IMR-90 (cell line): ENCODE measurements around the gene ERBB4. TPM values are rescaled to one million over a fixed set of nuclear protein-coding genes. Genes with fewer than 3 reads are reported as not detected.

Source experiments
- ATAC-seq: fragments of 200-7000 bp; cut with Tn5 transposase; 2 replicates; pipeline ENCODE4 v1.9.1; 2020; ENCODE audit warnings: low read depth, mild to moderate bottlenecking, moderate library complexity
- BruUV-seq: library from RNA; stranded (reverse); fragments of 400-500 nt; replicated peaks from 2 replicates; lab custom pipeline; 2021; lab: Mats Ljungman, UMichigan
- CTCF ChIA-PET: fragments of 300-600 bp; formaldehyde crosslinking; extraction: SDS; loops from one replicate; lab custom pipeline; 2021; ENCODE audit warnings: antibody characterized with exemption; lab: Yijun Ruan, JAX
- POLR2A ChIA-PET: fragments of 300-600 bp; sonication (Branson Sonifier 250); formaldehyde crosslinking; loops from one replicate; lab custom pipeline; 2022; ENCODE audit warnings: antibody characterized with exemption; ENCODE audit not compliant: unreplicated experiment; lab: Charles Lee
- DNase-seq: peaks from one replicate; pipeline ENCODE4 v3.0.0; 2013
- H2AFZ ChIP-seq: replicated peaks from 2 replicates; pipeline ENCODE3; 2013; ENCODE audit warnings: low read length, mild to moderate bottlenecking; ENCODE audit not compliant: poor library complexity
- H2AK5ac ChIP-seq: 2 replicates; pipeline ENCODE4 v1.6.1; 2013; ENCODE audit warnings: low read depth, low read length, inconsistent platforms
- H2AK9ac ChIP-seq: replicated peaks from 2 replicates; pipeline ENCODE3; 2013; ENCODE audit warnings: mild to moderate bottlenecking, low read depth, low read length, moderate library complexity; ENCODE audit not compliant: poor library complexity
- H2BK120ac ChIP-seq: 2 replicates; pipeline ENCODE4 v1.6.1; 2013; ENCODE audit warnings: low read depth, low read length, inconsistent platforms
- H2BK15ac ChIP-seq: 3 replicates; pipeline ENCODE4 v1.6.1; 2013; ENCODE audit warnings: low read depth, low read length, inconsistent platforms
- H2BK20ac ChIP-seq: 2 replicates; pipeline ENCODE4 v1.6.1; 2013; ENCODE audit warnings: low read depth, mild to moderate bottlenecking, inconsistent platforms, low read length, moderate library complexity
- H2BK5ac ChIP-seq: 2 replicates; pipeline ENCODE4 v1.6.1; 2013; ENCODE audit warnings: mild to moderate bottlenecking, low read depth, low read length, inconsistent platforms; ENCODE audit not compliant: poor library complexity, severe bottlenecking
- H3K14ac ChIP-seq: replicated peaks from 2 replicates; pipeline ENCODE4 v1.6.1; 2013; ENCODE audit warnings: low read depth, low read length, inconsistent platforms
- H3K18ac ChIP-seq: 2 replicates; pipeline ENCODE4 v1.6.1; 2013; ENCODE audit warnings: low read depth, low read length, control low read depth
- H3K23ac ChIP-seq: 2 replicates; pipeline ENCODE4 v1.6.1; 2013; ENCODE audit warnings: low read depth, low read length, inconsistent platforms
- H3K27ac ChIP-seq: 2 replicates; pipeline ENCODE4 v1.5.1; 2013; ENCODE audit warnings: mild to moderate bottlenecking, control low read depth, low read length; ENCODE audit not compliant: insufficient read depth
- H3K27me3 ChIP-seq: 2 replicates; pipeline ENCODE4 v1.6.1; 2013; ENCODE audit warnings: low read length; ENCODE audit not compliant: control insufficient read depth, insufficient read depth
- H3K36me3 ChIP-seq: 2 replicates; pipeline ENCODE4 v1.6.1; 2013; ENCODE audit warnings: low read length, mixed read lengths; ENCODE audit not compliant: control insufficient read depth, insufficient read depth
- H3K4ac ChIP-seq: 2 replicates; pipeline ENCODE4 v1.6.1; 2013; ENCODE audit warnings: low read depth, low read length, inconsistent platforms
- H3K4me1 ChIP-seq: 2 replicates; pipeline ENCODE4 v1.6.1; 2013; ENCODE audit warnings: low read length, mixed read lengths; ENCODE audit not compliant: control insufficient read depth, insufficient read depth
- H3K4me2 ChIP-seq: 2 replicates; pipeline ENCODE4 v1.6.1; 2013; ENCODE audit warnings: low read depth, mild to moderate bottlenecking, control low read depth, low read length, moderate library complexity
- H3K4me3 ChIP-seq: 2 replicates; pipeline ENCODE4 v1.5.1; 2013; ENCODE audit warnings: low read depth, mild to moderate bottlenecking, control low read depth, low read length, moderate library complexity; ENCODE audit not compliant: insufficient read depth
- H3K56ac ChIP-seq: 2 replicates; pipeline ENCODE4 v1.6.1; 2013; ENCODE audit warnings: low read length, inconsistent platforms; ENCODE audit not compliant: insufficient read depth; ENCODE audit errors: extremely low read depth
- H3K79me1 ChIP-seq, 2 experiments: 2 replicates each; pipeline ENCODE4 v1.6.1; 2013; ENCODE audit warnings: low read length in 2 of 2, inconsistent platforms in 1 of 2, low read depth in 1 of 2
- H3K9ac ChIP-seq: 2 replicates; pipeline ENCODE4 v1.6.1; 2013; ENCODE audit warnings: low read depth, low read length, control low read depth
- H3K9me1 ChIP-seq: 2 replicates; pipeline ENCODE4 v1.6.1; 2013; ENCODE audit warnings: low read length, inconsistent platforms; ENCODE audit not compliant: insufficient read depth
- H3K9me3 ChIP-seq: 2 replicates; pipeline ENCODE4 v1.6.1; 2013; ENCODE audit warnings: low read length; ENCODE audit not compliant: control insufficient read depth, insufficient read depth
- H4K20me1 ChIP-seq: 2 replicates; pipeline ENCODE4 v1.6.1; 2013; ENCODE audit warnings: low read length, inconsistent platforms; ENCODE audit not compliant: insufficient read depth
- H4K5ac ChIP-seq: 2 replicates; pipeline ENCODE4 v1.6.1; 2013; ENCODE audit warnings: mild to moderate bottlenecking, low read depth, low read length, control low read depth
- H4K8ac ChIP-seq, 2 experiments: 2 replicates each; pipeline ENCODE4 v1.6.1; 2013; ENCODE audit warnings: low read depth in 2 of 2, low read length in 2 of 2, control low read depth in 1 of 2, inconsistent platforms in 1 of 2
- H4K91ac ChIP-seq: 2 replicates; pipeline ENCODE4 v1.6.1; 2013; ENCODE audit warnings: low read depth, low read length, inconsistent platforms; ENCODE audit not compliant: insufficient read depth
- BHLHE40 ChIP-seq: fragments of 150-350 bp; IDR thresholded peaks from 2 replicates; pipeline ENCODE4 v1.6.1; 2016; ENCODE audit warnings: mild to moderate bottlenecking, low read depth, low read length
- CEBPB ChIP-seq: IDR thresholded peaks from 2 replicates; pipeline ENCODE4 v1.6.1; 2012; ENCODE audit warnings: low read depth, low read length, improper control_type of control experiment
- FOS ChIP-seq: fragments of 150-350 bp; IDR thresholded peaks from 2 replicates; pipeline ENCODE4 v1.6.1; 2016; ENCODE audit warnings: low read depth, low read length
- MAFK ChIP-seq: IDR thresholded peaks from 2 replicates; pipeline ENCODE4 v1.6.1; 2012; ENCODE audit warnings: low read depth, low read length, improper control_type of control experiment
- MXI1 ChIP-seq: IDR thresholded peaks from 2 replicates; pipeline ENCODE4 v1.6.1; 2012; ENCODE audit warnings: low read depth, mild to moderate bottlenecking, low read length, moderate library complexity, borderline replicate concordance
- NFE2L2 ChIP-seq: fragments of 150-350 bp; IDR thresholded peaks from 2 replicates; pipeline ENCODE4 v1.6.1; 2016; ENCODE audit warnings: low read depth, mild to moderate bottlenecking, low read length
- POLR2A ChIP-seq: IDR thresholded peaks from 2 replicates; pipeline ENCODE4 v1.6.1; 2012; ENCODE audit warnings: mild to moderate bottlenecking, low read depth, low read length
- RAD21 ChIP-seq: IDR thresholded peaks from 2 replicates; pipeline ENCODE4 v1.6.1; 2012; ENCODE audit warnings: low read length, improper control_type of control experiment
- RFX5 ChIP-seq: IDR thresholded peaks from 2 replicates; pipeline ENCODE4 v1.8.0; 2012; ENCODE audit warnings: low read depth, mild to moderate bottlenecking, low read length, moderate library complexity
- WGBS, 2 experiments: methylation state at CpG; one replicate each; pipeline versions ENCODE4 v1.1.5 to v1.1.7; 2013; ENCODE audit warnings: missing lambda C conversion rate in 2 of 2; ENCODE audit not compliant: insufficient read length in 1 of 2; ENCODE audit errors: extremely low coverage in 2 of 2; 5-methylcytosine and 5-hydroxymethylcytosine counted together
- dilution Hi-C: fragments of 300-500 bp; cut with HindIII; formaldehyde crosslinking; loops from one replicate; pipeline ENCODE4 v1.14.3; 2018; ENCODE audit warnings: low sequenced_read_pairs; ENCODE audit not compliant: unreplicated experiment
- in situ Hi-C: fragments of 300-500 bp; cut with MboI; formaldehyde crosslinking; loops from 3 replicates; pipeline ENCODE4 v1.14.3; 2019; ENCODE audit warnings: low sequenced_read_pairs, inconsistent platforms, mixed read lengths
- intact Hi-C: fragments of 100-400 bp; cut with micrococcal nuclease; formaldehyde crosslinking; loops from 2 replicates; pipeline ENCODE4 v1.10.0; 2022
- polyA plus RNA-seq, 3 experiments: library from polyadenylated mRNA; depleted of rRNA; stranded (reverse); fragments of >200 nt; gene quantifications; 2 replicates each; pipeline ENCODE4 v1.2.3, GENCODE V29; 2012; ENCODE audit warnings: low replicate concordance in 1 of 3
- total RNA-seq: library from RNA; depleted of rRNA; stranded (reverse); fragments of >200 nt; gene quantifications from 2 replicates; pipeline ENCODE4 v1.2.3, GENCODE V29; 2012
- TF ChIP-seq, protein P1 (sequence below): fragments of 150-350 bp; IDR thresholded peaks from 2 replicates; pipeline ENCODE4 v1.6.1; 2016; ENCODE audit warnings: low read depth, mild to moderate bottlenecking, low read length, moderate library complexity, borderline replicate concordance

ERBB4 gene
- total and polyA plus RNA-seq, 2 of the 4 experiments (the other 2 are of a cell fraction), result not detected

DNA sequence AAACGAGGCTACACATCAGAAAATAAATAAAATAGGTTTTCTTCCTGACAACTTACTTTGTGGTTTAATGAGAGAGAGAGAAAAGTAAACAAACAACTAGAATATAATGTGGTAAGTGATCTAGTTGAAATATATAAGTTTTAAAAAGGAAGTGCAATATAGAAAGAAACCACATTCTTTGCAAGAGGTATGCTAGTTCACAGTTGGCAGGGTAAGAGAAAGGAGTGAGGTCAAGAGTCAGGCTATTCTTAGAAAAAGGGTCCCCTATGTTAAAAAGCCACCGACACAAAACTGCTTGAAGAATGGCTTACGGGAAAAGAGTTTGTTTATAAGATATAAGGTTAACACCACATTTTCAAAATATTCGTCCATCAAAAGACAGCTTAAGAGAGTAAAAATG, 462.1 kb downstream of the ERBB4 start:
- TF ChIP-seq, protein P1, sequence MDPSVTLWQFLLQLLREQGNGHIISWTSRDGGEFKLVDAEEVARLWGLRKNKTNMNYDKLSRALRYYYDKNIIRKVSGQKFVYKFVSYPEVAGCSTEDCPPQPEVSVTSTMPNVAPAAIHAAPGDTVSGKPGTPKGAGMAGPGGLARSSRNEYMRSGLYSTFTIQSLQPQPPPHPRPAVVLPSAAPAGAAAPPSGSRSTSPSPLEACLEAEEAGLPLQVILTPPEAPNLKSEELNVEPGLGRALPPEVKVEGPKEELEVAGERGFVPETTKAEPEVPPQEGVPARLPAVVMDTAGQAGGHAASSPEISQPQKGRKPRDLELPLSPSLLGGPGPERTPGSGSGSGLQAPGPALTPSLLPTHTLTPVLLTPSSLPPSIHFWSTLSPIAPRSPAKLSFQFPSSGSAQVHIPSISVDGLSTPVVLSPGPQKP, result no peak
- TF ChIP-seq NFE2L2, result no peak
- no peak for TF ChIP-seq CEBPB
- no peak for TF ChIP-seq RAD21
- TF ChIP-seq POLR2A, result no peak
- no peak for TF ChIP-seq MXI1
- TF ChIP-seq RFX5, result no peak
- TF ChIP-seq BHLHE40, result no peak
- no peak for TF ChIP-seq FOS
- TF ChIP-seq MAFK, result no peak
- H3K36me3 ChIP-seq, result no peaks in the 10 kb centered on the region
- H4K20me1 ChIP-seq, result no peaks in the 10 kb centered on the region
- H2AFZ ChIP-seq, result no peak overlapping the region
- intact Hi-C loops, result no loop called here
- H3K79me1 ChIP-seq, result no peaks in the 10 kb centered on the region
- H3K18ac ChIP-seq, result no peak overlapping the region
- no peak overlapping the region for H2AK5ac ChIP-seq
- no peak overlapping the region for H4K91ac ChIP-seq
- H2BK20ac ChIP-seq, result no peak overlapping the region
- no peak overlapping the region for H3K27ac ChIP-seq
- BruUV-seq, result no TSS peak
- H3K14ac ChIP-seq, result no peak overlapping the region
- no peak overlapping the region for H3K9ac ChIP-seq
- H4K5ac ChIP-seq, result no peak overlapping the region
- H3K23ac ChIP-seq, result no peak overlapping the region
- ChIA-PET POLR2A (no interaction called here), CTCF (no interaction called here)
- in situ Hi-C loops, result no loop called here
- H3K9me3 ChIP-seq, result no peaks in the 10 kb centered on the region
- no peaks in the 10 kb centered on the region for H3K9me1 ChIP-seq
- H3K4me2 ChIP-seq, result no peak overlapping the region
- H3K4me3 ChIP-seq, result no peak overlapping the region
- no peaks in the 10 kb centered on the region for H3K27me3 ChIP-seq
- no peak overlapping the region for H2BK15ac ChIP-seq
- dilution Hi-C loops, result no loop called here
- no peak overlapping the region for H2BK120ac ChIP-seq
- no peak overlapping the region for H4K8ac ChIP-seq
- H3K4ac ChIP-seq, result no peak overlapping the region
- WGBS, 2 experiments, result no CpG with 5 or more reads among the region's 4 CpGs
- H2BK5ac ChIP-seq, result no peak overlapping the region
- no peak for DNase-seq
- no peak overlapping the region for H2AK9ac ChIP-seq
- no peaks in the 10 kb centered on the region for H3K4me1 ChIP-seq
- no peak for ATAC-seq
- H3K56ac ChIP-seq, result no peak overlapping the region
